ENCODE measurements around the gene PCYT1A.
"Not testable (repeated sequence)": the region's sequence is repeated elsewhere in the genome, so short reads cannot be mapped to it uniquely, and the experiment has no call there.

Gene PCYT1A

GRCh38 chr3:196189566-196190347 is 97.8 kb downstream of the PCYT1A start:
- no peak for DNase-seq

GRCh38 chr3:196186651-196187573 is 100.6 kb downstream of the PCYT1A start:
- DNase-seq = no peak

GRCh38 chr3:196184881-196185280 is 102.6 kb downstream of the PCYT1A start:
- DNase-seq = no peak

GRCh38 chr3:196184169-196184432 is 103.4 kb downstream of the PCYT1A start:
- DNase-seq = not testable (repeated sequence)

GRCh38 chr3:196181127-196181546 is 106.4 kb downstream of the PCYT1A start:
- no peak for DNase-seq

GRCh38 chr3:196180346-196180745 is 107.2 kb downstream of the PCYT1A start:
- no peak for DNase-seq
